HEK293T (cell line): ENCODE measurements around the gene UBXN10.

Experiments used
- CTCF ChIA-PET: fragments of 350-600 bp; formaldehyde crosslinking; extraction: SDS; loops from one replicate; lab custom pipeline; 2021; ENCODE audit warnings: antibody characterized with exemption, inconsistent platforms; lab: Yijun Ruan, JAX
- POLR2A ChIA-PET: fragments of 350-600 bp; formaldehyde crosslinking; extraction: SDS; loops from one replicate; lab custom pipeline; 2020; ENCODE audit warnings: antibody characterized with exemption, inconsistent platforms; lab: Yijun Ruan, JAX
- DNase-seq: peaks from one replicate; pipeline ENCODE4 v3.0.0; 2012; ENCODE audit warnings: mixed read lengths; ENCODE audit errors: extremely low spot score
- ARNT ChIP-seq: fragments of 450-650 bp; IDR thresholded peaks from 2 replicates; pipeline ENCODE4 v1.6.1; 2017; ENCODE audit warnings: mild to moderate bottlenecking
- BHLHE40 ChIP-seq: fragments of 450-650 bp; IDR thresholded peaks from 2 replicates; pipeline ENCODE4 v1.6.1; 2016; ENCODE audit warnings: mild to moderate bottlenecking, moderate library complexity, borderline replicate concordance
- CTBP1 ChIP-seq: fragments of 450-650 bp; IDR thresholded peaks from 2 replicates; pipeline ENCODE4 v1.6.1; 2016; ENCODE audit warnings: borderline replicate concordance
- ELF4 ChIP-seq: fragments of 450-650 bp; IDR thresholded peaks from 2 replicates; pipeline ENCODE4 v1.6.1; 2017; ENCODE audit warnings: antibody characterized with exemption
- FOXA1 ChIP-seq: fragments of 450-650 bp; IDR thresholded peaks from 2 replicates; pipeline ENCODE4 v1.6.1; 2016; ENCODE audit warnings: mild to moderate bottlenecking
- FOXK2 ChIP-seq: fragments of 450-650 bp; IDR thresholded peaks from 2 replicates; pipeline ENCODE4 v1.6.1; 2016; ENCODE audit warnings: mild to moderate bottlenecking
- FOXM1 ChIP-seq: fragments of 450-650 bp; IDR thresholded peaks from 2 replicates; pipeline ENCODE4 v1.6.1; 2017; ENCODE audit warnings: mild to moderate bottlenecking, borderline replicate concordance
- HDGF ChIP-seq: fragments of 450-650 bp; IDR thresholded peaks from 2 replicates; pipeline ENCODE4 v1.6.1; 2017; ENCODE audit warnings: antibody characterized with exemption, borderline replicate concordance
- L3MBTL2 ChIP-seq: fragments of 450-650 bp; conservative IDR thresholded peaks from 2 replicates; pipeline ENCODE4 v1.6.1; 2016; ENCODE audit warnings: mild to moderate bottlenecking
- LEF1 ChIP-seq: fragments of 450-650 bp; IDR thresholded peaks from 2 replicates; pipeline ENCODE4 v1.6.1; 2017; ENCODE audit warnings: mild to moderate bottlenecking, borderline replicate concordance
- NFRKB ChIP-seq: fragments of 450-650 bp; IDR thresholded peaks from 2 replicates; pipeline ENCODE4 v1.6.1; 2016; ENCODE audit warnings: mild to moderate bottlenecking, moderate library complexity
- SP1 ChIP-seq: fragments of 450-650 bp; IDR thresholded peaks from 2 replicates; pipeline ENCODE4 v1.6.1; 2017
- SUZ12 ChIP-seq: fragments of 450-650 bp; IDR thresholded peaks from 2 replicates; pipeline ENCODE4 v1.6.1; 2016; ENCODE audit warnings: mild to moderate bottlenecking
- TARDBP ChIP-seq: fragments of 450-650 bp; IDR thresholded peaks from 2 replicates; pipeline ENCODE4 v1.6.1; 2016
- ZNF384 ChIP-seq: fragments of 450-650 bp; IDR thresholded peaks from 2 replicates; pipeline ENCODE4 v1.6.1; 2016
- TF ChIP-seq, protein P1 (sequence below): fragments of 450-650 bp; IDR thresholded peaks from 2 replicates; pipeline ENCODE4 v1.6.1; 2016

UBXN10 gene

DNA sequence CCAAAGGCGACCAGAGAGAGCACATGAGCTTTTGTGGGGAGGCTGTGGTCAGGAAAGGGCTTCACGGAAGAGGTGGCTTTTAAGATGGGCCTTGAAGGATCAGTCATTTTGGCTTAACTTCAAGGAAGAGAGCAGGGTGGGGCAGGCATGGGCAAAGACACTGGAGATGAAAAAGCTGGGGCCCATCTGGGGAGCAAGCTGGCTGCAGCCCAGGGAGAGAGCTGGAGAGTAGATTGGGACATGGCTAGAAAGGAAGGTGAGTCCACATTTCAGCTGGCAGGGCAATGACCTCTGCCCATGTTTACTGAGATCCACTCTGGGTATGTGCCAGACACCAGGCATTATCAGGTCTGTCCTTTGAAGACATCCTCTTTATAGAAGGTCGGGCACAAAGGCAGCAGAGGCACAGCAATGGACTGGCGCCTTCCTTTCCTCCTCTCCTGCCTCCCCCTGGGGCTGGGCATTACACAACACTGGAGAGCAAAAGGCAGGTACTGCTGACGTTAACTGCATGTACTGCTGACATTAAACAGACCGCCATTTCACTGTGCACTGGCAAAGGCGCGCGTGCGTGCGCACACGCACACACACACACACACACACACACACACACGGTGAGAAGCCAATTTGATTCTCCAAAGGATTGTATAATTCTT lies 2.2 kb upstream of the UBXN10 start:
- CTCF ChIA-PET, result interaction anchor here (0.6 kb wide), 1 partner anchor 658 kb away, joined by 3 read pairs; no protein-coding TSS in a partner anchor
- DNase-seq, result no peak
- POLR2A ChIA-PET, result no interaction called here
- TF ChIP-seq LEF1, result no peak
- TF ChIP-seq BHLHE40, result no peak
- no peak for TF ChIP-seq NFRKB
- TF ChIP-seq, protein P1, sequence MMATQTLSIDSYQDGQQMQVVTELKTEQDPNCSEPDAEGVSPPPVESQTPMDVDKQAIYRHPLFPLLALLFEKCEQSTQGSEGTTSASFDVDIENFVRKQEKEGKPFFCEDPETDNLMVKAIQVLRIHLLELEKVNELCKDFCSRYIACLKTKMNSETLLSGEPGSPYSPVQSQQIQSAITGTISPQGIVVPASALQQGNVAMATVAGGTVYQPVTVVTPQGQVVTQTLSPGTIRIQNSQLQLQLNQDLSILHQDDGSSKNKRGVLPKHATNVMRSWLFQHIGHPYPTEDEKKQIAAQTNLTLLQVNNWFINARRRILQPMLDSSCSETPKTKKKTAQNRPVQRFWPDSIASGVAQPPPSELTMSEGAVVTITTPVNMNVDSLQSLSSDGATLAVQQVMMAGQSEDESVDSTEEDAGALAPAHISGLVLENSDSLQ, result no peak
- no peak for TF ChIP-seq ARNT
- TF ChIP-seq FOXA1, result no peak
- TF ChIP-seq ZNF384, result no peak

DNA sequence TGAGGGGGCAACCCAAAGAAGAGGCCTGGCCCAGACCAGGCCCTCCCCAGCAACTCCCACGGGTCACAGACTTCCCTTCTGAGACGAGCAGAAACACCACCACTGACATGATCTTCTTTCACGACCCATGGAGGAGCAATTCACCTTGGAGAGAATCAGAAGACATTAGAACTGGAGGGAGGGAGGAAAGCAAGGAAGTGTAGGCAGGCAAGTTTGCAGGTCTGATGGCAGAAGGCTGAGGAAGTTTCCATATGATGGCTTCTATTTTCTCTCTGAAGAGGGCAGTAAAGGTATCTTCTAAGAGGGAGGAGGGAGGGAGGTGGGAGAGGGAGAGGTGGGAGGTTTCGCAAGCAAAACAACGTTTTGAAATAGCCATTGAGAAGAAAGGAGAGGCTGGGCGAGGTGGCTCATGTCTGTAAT lies 1.4 kb upstream of the UBXN10 start:
- ChIA-PET CTCF (no interaction called here), POLR2A (no interaction called here)
- DNase-seq, result no peak
- TF ChIP-seq FOXA1 (no peak), ARNT (no peak), ZNF384 (no peak), ELF4 (no peak), NFRKB (no peak), BHLHE40 (no peak), SP1 (no peak), LEF1 (no peak), SUZ12 (no peak), FOXM1 (no peak), TARDBP (no peak), HDGF (no peak), FOXK2 (no peak), CTBP1 (no peak), L3MBTL2 (no peak)
- TF ChIP-seq, protein P1, result no peak

- no peak for TF ChIP-seq CTBP1
- TF ChIP-seq HDGF, result no peak
- TF ChIP-seq ELF4, result no peak
- TF ChIP-seq, protein P1, result no peak
- TF ChIP-seq FOXK2, result no peak
- no peak for TF ChIP-seq BHLHE40
- no peak for TF ChIP-seq SUZ12
- TF ChIP-seq TARDBP, result no peak
- TF ChIP-seq SP1, result no peak
- ChIA-PET CTCF (no interaction called here), POLR2A (no interaction called here)
- DNase-seq, result no peak
Observed at GRCh38 chr1:20184997-20185833, 681 bp upstream of the UBXN10 start.

GRCh38 chr1:20187103-20187812 lies 1.4 kb downstream of the UBXN10 start:
- ChIA-PET POLR2A (no interaction called here), CTCF (interaction anchor here (0.6 kb wide), 1 partner anchor 25 kb away, joined by 4 read pairs; no protein-coding TSS in a partner anchor)
- no peak for TF ChIP-seq NFRKB
- TF ChIP-seq, protein P1, result no peak
- TF ChIP-seq ELF4, result no peak
- TF ChIP-seq FOXK2, result no peak
- no peak for TF ChIP-seq LEF1
- TF ChIP-seq TARDBP, result no peak
- no peak for TF ChIP-seq FOXM1
- TF ChIP-seq ZNF384, result no peak
- TF ChIP-seq HDGF, result no peak
- no peak for TF ChIP-seq SUZ12
- no peak for TF ChIP-seq L3MBTL2
- TF ChIP-seq ARNT, result no peak
- DNase-seq, result no peak

GRCh38 chr1:20187813-20188454 lies 2.0 kb downstream of the UBXN10 start:
- DNase-seq, result no peak
- ChIA-PET CTCF (interaction anchor here (0.6 kb wide), 1 partner anchor 25 kb away, joined by 4 read pairs; no protein-coding TSS in a partner anchor), POLR2A (no interaction called here)
- TF ChIP-seq FOXK2 (no peak), FOXM1 (no peak), HDGF (no peak), ZNF384 (no peak), SUZ12 (no peak), FOXA1 (no peak), TARDBP (no peak), ELF4 (no peak), L3MBTL2 (no peak), ARNT (no peak), NFRKB (no peak), LEF1 (no peak), BHLHE40 (no peak), CTBP1 (no peak), SP1 (no peak)
- TF ChIP-seq, protein P1, result no peak
